MM.1S (cell line): ENCODE data around the gene ASIC5.

Experiments
- CTCF ChIP-seq: fragments of 300-600 bp; sonication (generic); IDR thresholded peaks from 2 replicates; pipeline ENCODE4 v1.5.1; 2016; ENCODE audit warnings: antibody characterized with exemption, low read length, mixed read lengths
- EZH2 ChIP-seq: fragments of 300-600 bp; sonication (generic); optimal IDR thresholded peaks from 2 replicates; pipeline ENCODE3; 2017; ENCODE audit warnings: low read depth, mild to moderate bottlenecking, antibody characterized with exemption, low read length, mixed read lengths

GRCh38 chr4:155842080-155842479 is 24.0 kb downstream of the ASIC5 start:
- no peak for TF ChIP-seq CTCF
- TF ChIP-seq EZH2 = no peak
